ENCODE data around the gene VASH2. TPM values are rescaled to one million over a fixed set of nuclear protein-coding genes. Genes with fewer than 3 reads are reported as not detected.

Gene VASH2
- total RNA-seq, 1 experiment from 2014 or later, result 2.9 TPM

DNA sequence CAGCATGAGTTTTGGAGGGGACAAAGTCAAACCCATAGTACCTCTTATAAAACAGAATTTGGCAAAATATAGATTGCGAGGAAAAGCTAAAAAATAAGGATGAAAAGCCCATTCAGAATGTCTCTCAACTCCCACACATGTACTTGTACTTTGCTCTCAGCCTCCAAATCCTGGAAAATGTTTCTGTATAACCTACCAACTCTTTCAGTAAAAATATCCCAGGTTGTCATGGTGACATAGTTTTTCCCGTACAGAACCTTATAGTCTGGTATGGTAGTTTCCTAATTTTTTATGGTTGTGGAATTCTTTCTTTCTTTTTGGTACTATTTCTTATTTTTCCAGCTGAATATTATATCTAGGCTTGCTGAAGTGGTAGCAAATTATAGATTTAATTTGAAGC, 85.2 kb downstream of the VASH2 start:
- DNase-seq (ENCODE audit: low spot score), result no peak

Other genes with a start within 250 kb of the VASH2 start
- gene NSL1, start 158.8 kb upstream of the VASH2 start, total RNA-seq (2014; rRNA removed; shearing (Covaris generic)), result 68.7 and 107 TPM in 2 replicates
- 26.0 and 32.9 TPM in 2 replicates for gene TATDN3, start 158.6 kb upstream of the VASH2 start, total RNA-seq (2014; rRNA removed; shearing (Covaris generic))
- gene SPATA45, start 102.9 kb upstream of the VASH2 start, total RNA-seq (2014; rRNA removed; shearing (Covaris generic)), result 1.5 TPM in 1 of 2 replicates, not detected in the other
- gene FLVCR1, start 92.3 kb upstream of the VASH2 start, total RNA-seq (2014; rRNA removed; shearing (Covaris generic)), result 17.0 and 19.8 TPM in 2 replicates
- 71.1 and 83.0 TPM in 2 replicates for gene ANGEL2, start 65.3 kb downstream of the VASH2 start, total RNA-seq (2014; rRNA removed; shearing (Covaris generic))
- 31.3 and 32.7 TPM in 2 replicates for gene RPS6KC1, start 100.7 kb downstream of the VASH2 start, total RNA-seq (2014; rRNA removed; shearing (Covaris generic))